ENCODE results near the gene PPP2R5C. TPM values are rescaled to one million over a fixed set of nuclear protein-coding genes. Genes with fewer than 3 reads are reported as not detected.

The PPP2R5C gene
- total RNA-seq, 1 donor, result 114 TPM

DNA sequence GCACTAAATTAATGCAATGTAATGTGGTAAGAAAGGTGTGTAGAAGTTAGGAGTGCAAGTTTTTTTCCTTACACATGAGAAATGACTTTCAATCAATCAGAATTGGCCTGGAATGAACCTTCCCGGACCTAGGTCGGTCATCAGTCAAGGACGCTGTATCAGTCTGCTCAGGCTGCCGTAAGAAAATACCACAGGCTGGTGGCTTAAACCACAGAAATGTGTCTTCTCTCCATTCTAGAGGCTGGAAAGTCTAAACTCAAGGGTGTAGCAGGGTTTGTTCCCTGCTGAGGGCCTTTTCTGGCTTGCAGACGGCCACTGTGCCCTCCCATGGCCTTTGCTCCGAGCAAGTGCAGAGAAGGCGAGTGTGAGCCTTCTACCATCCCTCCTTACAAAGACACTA lies 116.3 kb downstream of the PPP2R5C start:
- TF ChIP-seq, protein P1, sequence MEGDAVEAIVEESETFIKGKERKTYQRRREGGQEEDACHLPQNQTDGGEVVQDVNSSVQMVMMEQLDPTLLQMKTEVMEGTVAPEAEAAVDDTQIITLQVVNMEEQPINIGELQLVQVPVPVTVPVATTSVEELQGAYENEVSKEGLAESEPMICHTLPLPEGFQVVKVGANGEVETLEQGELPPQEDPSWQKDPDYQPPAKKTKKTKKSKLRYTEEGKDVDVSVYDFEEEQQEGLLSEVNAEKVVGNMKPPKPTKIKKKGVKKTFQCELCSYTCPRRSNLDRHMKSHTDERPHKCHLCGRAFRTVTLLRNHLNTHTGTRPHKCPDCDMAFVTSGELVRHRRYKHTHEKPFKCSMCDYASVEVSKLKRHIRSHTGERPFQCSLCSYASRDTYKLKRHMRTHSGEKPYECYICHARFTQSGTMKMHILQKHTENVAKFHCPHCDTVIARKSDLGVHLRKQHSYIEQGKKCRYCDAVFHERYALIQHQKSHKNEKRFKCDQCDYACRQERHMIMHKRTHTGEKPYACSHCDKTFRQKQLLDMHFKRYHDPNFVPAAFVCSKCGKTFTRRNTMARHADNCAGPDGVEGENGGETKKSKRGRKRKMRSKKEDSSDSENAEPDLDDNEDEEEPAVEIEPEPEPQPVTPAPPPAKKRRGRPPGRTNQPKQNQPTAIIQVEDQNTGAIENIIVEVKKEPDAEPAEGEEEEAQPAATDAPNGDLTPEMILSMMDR (IDR thresholded peaks at IDR 0.05; ENCODE audit: insufficient read depth, low read depth, low read length), result no peak

DNA sequence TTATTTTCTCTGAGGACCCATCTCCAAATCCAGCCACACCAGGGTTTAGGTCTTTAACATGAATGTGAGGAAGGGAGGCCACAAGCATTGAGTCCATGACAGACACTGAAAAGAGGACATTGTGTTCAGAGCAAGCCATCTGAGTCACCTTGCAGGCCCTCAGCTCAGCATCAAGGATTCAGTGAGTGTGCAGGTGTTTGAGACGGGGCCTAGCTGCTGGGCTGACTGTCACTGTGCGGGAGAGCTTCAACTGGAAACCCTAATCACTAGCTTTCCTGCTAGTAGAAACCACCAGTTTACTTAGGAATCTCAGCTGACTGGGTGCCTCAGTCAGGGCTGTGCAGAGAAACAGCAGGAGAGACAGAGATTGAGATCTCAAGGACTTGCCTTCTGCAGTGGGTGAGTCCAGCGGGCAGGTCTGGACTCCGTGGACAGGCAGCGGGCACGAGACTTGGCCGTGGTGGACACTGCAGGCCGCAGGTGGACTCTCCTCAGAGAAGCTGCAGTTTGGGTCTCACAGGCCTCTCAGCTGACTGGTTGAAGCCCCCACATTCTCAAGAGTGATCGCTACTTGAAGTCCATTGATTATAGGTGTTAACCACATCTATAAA lies 116.8 kb downstream of the PPP2R5C start:
- H3K4me3 ChIP-seq (ENCODE audit: low read depth, low read length), result no peak overlapping the region
- no peak for DNase-seq (ENCODE audit: low read depth)
- TF ChIP-seq, protein P1 (IDR thresholded peaks at IDR 0.05; ENCODE audit: insufficient read depth, low read depth, low read length), result no peak

More for the DNA sequence above, 116.3 kb downstream of the PPP2R5C start:
- H3K4me3 ChIP-seq (ENCODE audit: low read depth, low read length), result no peak overlapping the region
- no peak for DNase-seq (ENCODE audit: low read depth)

DNA sequence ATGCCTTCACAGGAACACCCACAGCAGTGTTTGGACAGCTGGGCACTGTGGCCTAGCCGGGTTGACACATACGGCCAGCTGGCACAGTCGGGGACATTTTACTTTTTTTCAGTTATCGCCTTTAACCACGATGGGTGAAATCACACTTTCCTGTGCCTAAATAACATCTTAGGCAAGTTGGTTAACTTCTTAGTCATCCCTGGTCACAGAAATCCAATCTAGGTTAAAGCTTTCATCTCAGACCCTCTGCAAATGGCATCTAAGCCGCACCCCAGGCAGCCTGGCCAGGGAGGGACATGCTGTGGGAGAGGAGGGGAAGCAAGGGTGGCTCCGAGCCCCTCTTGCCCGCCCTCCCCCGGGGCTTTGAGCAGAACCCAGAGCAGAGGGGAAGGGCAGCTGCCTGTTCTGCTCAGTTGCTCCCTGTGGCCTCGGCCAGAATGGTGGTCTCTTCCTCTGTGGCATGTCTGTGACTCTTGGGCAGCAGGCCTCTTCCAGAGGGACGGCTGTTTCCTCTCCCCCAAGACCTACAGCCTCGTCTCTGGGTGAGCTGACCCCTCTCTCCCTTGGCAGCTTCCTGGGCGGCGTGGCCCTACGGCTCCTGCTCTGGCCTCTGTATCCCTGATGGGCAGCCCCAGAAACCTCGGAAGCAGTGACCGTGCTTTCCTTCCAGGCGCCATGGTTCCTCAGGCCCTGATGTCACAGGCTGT lies 117.5 kb downstream of the PPP2R5C start:
- H3K4me3 ChIP-seq (ENCODE audit: low read depth, low read length), result no peak overlapping the region
- TF ChIP-seq, protein P1 (IDR thresholded peaks at IDR 0.05; ENCODE audit: insufficient read depth, low read depth, low read length), result no peak
- no peak for DNase-seq (ENCODE audit: low read depth)

DNA sequence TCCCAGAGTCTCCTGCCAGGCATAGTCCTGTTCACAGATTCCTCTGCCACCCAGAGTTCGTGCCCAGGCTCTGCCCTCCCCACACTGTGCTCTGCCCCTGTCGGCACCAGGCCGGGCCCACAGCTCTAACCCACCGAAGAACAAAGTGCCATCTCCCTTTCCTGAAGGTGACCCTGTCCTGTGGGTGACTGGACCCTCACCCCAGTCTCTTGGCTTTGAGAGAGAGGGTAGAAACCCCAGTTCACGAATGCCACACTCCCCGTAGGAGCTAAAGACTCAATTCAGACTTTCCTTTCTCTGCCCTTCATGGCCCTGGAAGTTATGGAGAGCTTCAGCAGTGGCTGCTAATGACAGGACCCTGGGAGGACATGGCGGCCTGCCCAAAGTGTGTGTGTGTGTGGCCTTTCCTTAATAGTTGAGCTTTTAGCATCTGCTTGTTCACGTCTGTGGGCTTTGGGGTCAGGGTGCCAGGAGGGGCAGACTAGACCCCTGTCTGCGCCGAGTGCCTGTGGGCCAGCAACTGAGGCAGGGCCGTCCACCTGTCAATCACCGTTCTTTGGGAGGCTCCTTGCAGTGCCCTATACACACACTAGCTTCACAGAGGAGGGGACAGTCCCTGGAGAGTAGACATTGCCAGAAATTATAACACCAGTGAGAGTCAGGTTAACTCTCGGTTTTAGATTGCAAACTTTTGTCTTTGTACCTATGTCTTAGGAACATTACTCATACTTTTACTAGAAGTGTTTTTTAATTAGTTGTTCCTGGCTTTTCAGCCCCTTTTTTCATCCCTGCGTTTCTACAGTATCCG lies 118.2 kb downstream of the PPP2R5C start:
- no peak overlapping the region for H3K4me3 ChIP-seq (ENCODE audit: low read depth, low read length)
- DNase-seq (ENCODE audit: low read depth), result no peak
- TF ChIP-seq, protein P1 (IDR thresholded peaks at IDR 0.05; ENCODE audit: insufficient read depth, low read depth, low read length), result no peak

DNA sequence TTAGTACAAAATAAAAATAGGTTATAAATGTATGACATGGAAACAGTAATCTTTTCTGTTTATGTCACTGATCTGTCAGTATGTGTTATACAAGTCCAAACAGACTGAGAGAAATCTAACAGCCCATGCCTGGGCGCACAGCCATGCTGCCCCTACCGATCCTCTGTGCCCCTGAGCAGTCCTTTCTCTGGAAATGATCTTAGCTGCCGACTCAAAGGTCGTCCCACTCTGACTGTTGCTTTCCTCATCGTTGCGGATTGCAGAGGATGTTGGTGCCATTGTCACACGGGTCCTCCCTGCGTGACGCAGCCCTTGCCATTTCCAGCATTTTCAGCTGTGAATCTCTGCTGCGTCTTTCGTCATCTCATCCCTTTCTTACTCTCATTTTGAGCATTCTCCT lies 119.9 kb downstream of the PPP2R5C start:
- no peak for DNase-seq (ENCODE audit: low read depth)

DNA sequence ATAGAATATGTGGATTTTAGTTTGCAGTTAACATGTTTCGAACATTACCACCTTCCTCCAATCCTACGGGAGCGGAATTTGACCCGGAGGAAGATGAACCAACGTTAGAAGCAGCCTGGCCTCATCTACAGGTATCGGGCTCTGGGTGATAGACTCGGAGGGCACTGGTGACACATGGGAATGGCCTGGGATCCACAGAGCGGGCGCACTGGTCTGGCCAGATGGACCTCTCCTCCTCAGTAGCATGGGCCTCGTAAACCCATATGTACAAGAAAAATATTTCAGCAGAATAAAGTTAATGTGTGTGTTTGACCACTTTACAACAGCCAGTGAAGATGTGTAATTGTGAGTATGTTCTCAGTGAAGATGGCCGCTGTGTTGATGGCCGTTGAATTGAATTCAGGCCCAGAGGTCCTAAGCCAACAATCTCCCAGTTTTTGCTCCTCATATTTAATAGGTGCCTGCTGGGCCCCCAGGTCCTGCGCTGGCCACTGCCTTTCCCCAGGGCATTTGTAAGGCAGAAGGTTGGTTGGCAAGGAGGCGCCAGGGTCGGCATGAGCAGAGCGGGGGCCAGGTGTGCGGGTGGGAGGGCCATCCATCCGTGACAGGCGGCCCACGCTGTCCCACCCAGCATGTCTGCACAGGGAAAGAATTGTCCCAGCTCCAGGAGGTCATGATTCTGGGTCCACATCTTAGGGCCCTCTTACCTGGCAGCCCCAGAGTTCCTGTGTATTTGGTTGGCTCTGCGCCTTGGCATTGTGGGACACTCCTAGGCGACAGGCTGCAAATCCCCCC lies 120.8 kb downstream of the PPP2R5C start:
- TF ChIP-seq, protein P1 (IDR thresholded peaks at IDR 0.05; ENCODE audit: insufficient read depth, low read depth, low read length), result no peak
- no peak overlapping the region for H3K4me3 ChIP-seq (ENCODE audit: low read depth, low read length)
- DNase-seq (ENCODE audit: low read depth), result no peak

More for the DNA sequence above, 119.9 kb downstream of the PPP2R5C start:
- no peak overlapping the region for H3K4me3 ChIP-seq (ENCODE audit: low read depth, low read length)
- TF ChIP-seq, protein P1 (IDR thresholded peaks at IDR 0.05; ENCODE audit: insufficient read depth, low read depth, low read length), result no peak
